K562 (cell line): ENCODE results near the gene ITGAE. TPM values are rescaled to one million over a fixed set of nuclear protein-coding genes. Genes with fewer than 3 reads are reported as not detected.

Source experiments
- ATAC-seq: fragments of 200-7000 bp; cut with Tn5 transposase; 3 replicates; pipeline ENCODE4 v1.9.1; 2020; ENCODE audit warnings: moderate library complexity
- BruUV-seq: library from RNA; stranded (reverse); fragments of 400-500 nt; replicated peaks from 2 replicates; lab custom pipeline; 2021; lab: Mats Ljungman, UMichigan
- CTCF ChIA-PET: fragments of 300-600 bp; formaldehyde crosslinking; extraction: SDS; loops from one replicate; lab custom pipeline; 2021; ENCODE audit warnings: low intra/inter-chr PET ratio; lab: Yijun Ruan, JAX
- POLR2A ChIA-PET: fragments of 300-600, 350-650 bp; sonication (Branson Sonifier 250); formaldehyde crosslinking; extraction: SDS; loops from one replicate; lab custom pipeline; 2021; ENCODE audit warnings: antibody characterized with exemption, inconsistent platforms; lab: Yijun Ruan, JAX
- DNase-seq, 4 experiments: peaks; one replicate each; pipeline versions ENCODE4 v3.0.0 to v3.0.0-alpha.2; 2011 to 2018; ENCODE audit warnings: low spot score in 3 of 4, mixed read lengths in 3 of 4; ENCODE audit errors: extremely low read depth in 1 of 4
- FAIRE-seq: peaks from 2 replicates; lab custom pipeline; 2011; peaks lifted over from hg19 to GRCh38; lab: Jason Lieb, UNC
- H2AFZ ChIP-seq: 2 replicates; pipeline ENCODE4 v1.6.0; 2011; ENCODE audit warnings: low read depth, low read length, control low read depth, inconsistent platforms
- H3K27ac ChIP-seq: fragments of 200-600 bp; 3 replicates; pipeline ENCODE4 v1.8.0; 2011; ENCODE audit warnings: low read depth, mild to moderate bottlenecking, control low read depth, inconsistent platforms, low read length, moderate library complexity, mixed read lengths; ENCODE audit errors: extremely low read depth
- H3K27me3 ChIP-seq, 2 experiments: fragments of 300-600 bp in 1 of 2; 2 replicates in 1 of 2; 3 replicates in 1 of 2; pipeline versions ENCODE4 v1.6.0 to v1.8.0; 2011; ENCODE audit warnings: inconsistent platforms in 2 of 2, low read length in 2 of 2, mild to moderate bottlenecking in 1 of 2, mixed read lengths in 1 of 2, moderate library complexity in 1 of 2; ENCODE audit not compliant: control insufficient read depth in 2 of 2, insufficient read depth in 2 of 2
- H3K36me3 ChIP-seq: fragments of 300-600 bp; 3 replicates; pipeline ENCODE4 v1.8.0; 2011; ENCODE audit warnings: mild to moderate bottlenecking, low read length, inconsistent platforms; ENCODE audit not compliant: control insufficient read depth, insufficient read depth
- H3K4me1 ChIP-seq, 2 experiments: fragments of 200-600 bp in 1 of 2; replicated peaks in 1 of 2; 2 replicates in 1 of 2; 3 replicates in 1 of 2; pipeline versions ENCODE4 v1.5.1 to v1.8.0; 2011; ENCODE audit warnings: inconsistent platforms in 2 of 2, low read length in 2 of 2, mild to moderate bottlenecking in 1 of 2, mixed read lengths in 1 of 2, moderate library complexity in 1 of 2; ENCODE audit not compliant: control insufficient read depth in 2 of 2, insufficient read depth in 2 of 2
- H3K4me2 ChIP-seq: 2 replicates; pipeline ENCODE4 v1.6.1; 2011; ENCODE audit warnings: low read length, control low read depth, inconsistent platforms, mixed read lengths; ENCODE audit not compliant: insufficient read depth
- H3K4me3 ChIP-seq: fragments of 200-600 bp; sonication (generic), shearing (Covaris generic); 2 replicates; pipeline ENCODE4 v1.5.1; 2016; ENCODE audit warnings: control low read depth, inconsistent platforms
- H3K79me2 ChIP-seq: fragments of 200-600 bp; 3 replicates; pipeline ENCODE4 v1.8.0; 2011; ENCODE audit warnings: low read length, inconsistent platforms; ENCODE audit not compliant: control insufficient read depth, insufficient read depth
- H3K9ac ChIP-seq, 2 experiments: 2 replicates each; pipeline versions ENCODE4 v1.6.0 to v1.6.1; 2011; ENCODE audit warnings: low read depth in 2 of 2, low read length in 2 of 2, control low read depth in 1 of 2, inconsistent platforms in 1 of 2, mild to moderate bottlenecking in 1 of 2, mixed read lengths in 1 of 2; ENCODE audit not compliant: insufficient read depth in 1 of 2
- H3K9me1 ChIP-seq: one replicate; pipeline ENCODE4 v1.6.0; 2011; ENCODE audit warnings: inconsistent platforms, mild to moderate bottlenecking, low read length, moderate library complexity; ENCODE audit not compliant: control insufficient read depth, insufficient read depth
- H3K9me3 ChIP-seq: replicated peaks from 2 replicates; pipeline ENCODE4 v1.5.1; 2011; ENCODE audit warnings: low read depth, low read length, inconsistent platforms; ENCODE audit not compliant: control insufficient read depth, insufficient read depth
- H4K20me1 ChIP-seq: replicated peaks from 2 replicates; pipeline ENCODE4 v1.6.1; 2011; ENCODE audit warnings: low read length, inconsistent platforms, mixed read lengths; ENCODE audit not compliant: control insufficient read depth, insufficient read depth
- ARID1B ChIP-seq: fragments of 450-650 bp; IDR thresholded peaks from 2 replicates; pipeline ENCODE4 v1.6.1; 2016; ENCODE audit warnings: antibody characterized with exemption, mild to moderate bottlenecking, inconsistent platforms
- E2F3 ChIP-seq: fragments of 250-450 bp; sonication (Bioruptor Pico); IDR thresholded peaks from 2 replicates; pipeline ENCODE4 v1.4.0; 2020; ENCODE audit warnings: mild to moderate bottlenecking
- EGR1 ChIP-seq: fragments of 450-650 bp; conservative IDR thresholded peaks from 2 replicates; pipeline ENCODE4 v1.6.1; 2017; ENCODE audit warnings: mild to moderate bottlenecking
- FOXJ3 ChIP-seq: sonication (generic); formaldehyde crosslinking; IDR thresholded peaks from 2 replicates; pipeline ENCODE4 v1.4.0; 2020; ENCODE audit warnings: mild to moderate bottlenecking, missing genetic modification reagents
- FUS ChIP-seq: fragments of 200-400 bp; formaldehyde crosslinking; optimal IDR thresholded peaks from 2 replicates; pipeline ENCODE3; 2017; ENCODE audit warnings: low read depth, low read length
- KHSRP ChIP-seq: fragments of 450-650 bp; IDR thresholded peaks from 2 replicates; pipeline ENCODE4 v1.6.1; 2017
- NCOA1 ChIP-seq: fragments of 450-650 bp; IDR thresholded peaks from 2 replicates; pipeline ENCODE4 v1.6.1; 2016; ENCODE audit warnings: low read depth
- NR2C1 ChIP-seq, 2 experiments: fragments of 450-650 bp; IDR thresholded peaks; 2 replicates each; pipeline ENCODE4 v1.6.1; 2017; ENCODE audit warnings: mild to moderate bottlenecking in 2 of 2, antibody characterized with exemption in 1 of 2, inconsistent platforms in 1 of 2, missing compliant biosample characterization in 1 of 2, missing genetic modification characterization in 1 of 2
- RBFOX2 ChIP-seq: fragments of 200-400 bp; formaldehyde crosslinking; IDR thresholded peaks from 2 replicates; pipeline ENCODE4 v1.6.1; 2017; ENCODE audit warnings: low read depth, mild to moderate bottlenecking, low read length, moderate library complexity
- SMARCB1 ChIP-seq: IDR thresholded peaks from 2 replicates; pipeline ENCODE4 v1.6.1; 2011; ENCODE audit warnings: improper control_type of control experiment, low read depth; ENCODE audit not compliant: insufficient read length
- ZNF263 ChIP-seq: sonication (generic); formaldehyde crosslinking; IDR thresholded peaks from 2 replicates; pipeline ENCODE4 v1.8.0; 2022; ENCODE audit warnings: mild to moderate bottlenecking, missing genetic modification reagents, borderline replicate concordance
- WGBS: fragments of 100-300 bp; shearing (Covaris generic); methylation state at CpG from one replicate; pipeline ENCODE4 v1.1.6; 2016; ENCODE audit warnings: low coverage, mixed read lengths; ENCODE audit not compliant: insufficient coverage; ENCODE audit errors: missing lambda C conversion rate; 5-methylcytosine and 5-hydroxymethylcytosine counted together
- in situ Hi-C: fragments of 300-500 bp; cut with MboI; formaldehyde crosslinking; loops from 4 replicates; pipeline ENCODE4 v1.15.0; 2018; ENCODE audit warnings: inconsistent platforms, mixed read lengths
- intact Hi-C: fragments of 100-400 bp; cut with micrococcal nuclease; formaldehyde crosslinking; loops from 2 replicates; pipeline ENCODE4 v1.14.2; 2022
- polyA plus RNA-seq, 8 experiments: library from polyadenylated mRNA; depleted of rRNA in 4 of 8; stranded (reverse) in 5 of 8; unstranded in 3 of 8; fragments of >200 nt; fragmentation: Nextera tagmentation in 2 of 8; fragmentation: Illumina TruSeq in 1 of 8; extraction: Ambion mirVana in 2 of 8; extraction: Trizol in 1 of 8; gene quantifications; 2 replicates each; pipeline versions ENCODE4 v1.2.1 to v1.2.3, GENCODE V29; 2011 to 2014; ENCODE audit warnings: inconsistent platforms in 1 of 8, missing spikeins in 1 of 8
- total RNA-seq, 7 experiments: library from RNA; depleted of rRNA in 6 of 7; stranded (reverse); fragments of >200 nt in 6 of 7; fragmentation: Illumina TruSeq in 2 of 7; extraction: Trizol in 2 of 7; gene quantifications; 2 replicates each; pipeline versions ENCODE4 v1.2.1 to v1.2.3, GENCODE V29; 2011 to 2021; ENCODE audit warnings: low replicate concordance in 1 of 7
- TF ChIP-seq, protein P1 (sequence below): fragments of 450-650 bp; IDR thresholded peaks from 2 replicates; pipeline ENCODE4 v1.6.1; 2016

ITGAE gene
- total and polyA plus RNA-seq, 9 of the 15 experiments (the other 6 are each of a cell fraction or from before 2014, with no cell fraction given), result 14.8 to 160 (median 27.0) TPM

DNA sequence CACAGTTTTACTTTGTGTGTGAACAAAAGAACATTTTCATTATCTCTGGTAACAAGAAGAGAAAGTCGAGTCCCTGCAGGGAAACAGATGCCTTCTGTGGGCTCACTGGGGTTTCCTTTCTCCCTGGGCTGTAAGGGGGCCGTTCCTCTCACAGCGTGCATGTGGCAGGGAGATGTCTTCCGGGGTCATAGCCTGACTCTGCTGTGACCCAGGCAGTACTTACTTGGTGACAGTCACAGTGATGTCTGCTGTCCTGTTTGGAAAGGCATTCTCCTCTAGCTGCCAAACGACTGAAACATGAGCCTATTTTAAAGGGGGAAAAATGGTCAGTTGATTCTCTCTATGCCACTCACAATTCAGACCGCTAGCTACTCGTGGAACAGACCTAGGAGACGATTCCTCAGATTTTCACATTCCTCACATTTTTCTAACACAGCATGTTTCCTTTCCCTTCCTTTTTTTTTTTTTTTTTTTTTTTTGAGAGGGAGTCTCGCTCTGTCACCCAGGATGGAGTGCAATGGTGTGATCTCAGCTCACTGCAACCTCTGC is 70.0 kb downstream of the ITGAE start:
- peaks cover 12% of the 10 kb centered on the region for H3K79me2 ChIP-seq
- no peaks in the 10 kb centered on the region for H3K9me1 ChIP-seq
- H3K4me3 ChIP-seq, result no peak overlapping the region
- H3K27me3 ChIP-seq, result no peaks in the 10 kb centered on the region
- ChIA-PET POLR2A (no interaction called here), CTCF (no interaction called here)
- H3K9me3 ChIP-seq, result no peaks in the 10 kb centered on the region
- H4K20me1 ChIP-seq, result no peaks in the 10 kb centered on the region; the same call in 1 of the 2 replicates
- H3K4me2 ChIP-seq, result no peak overlapping the region
- no peaks in the 10 kb centered on the region; a peak in 2 of 5 replicates for H3K4me1 ChIP-seq
- DNase-seq (no peak), ATAC-seq (no peak), FAIRE-seq (no peak)
- intact Hi-C loops (loop anchor here (10.0 kb wide), 2 partner anchors 174 to 344 kb away; no protein-coding TSS in a partner anchor), in situ Hi-C loops (loop anchor here (5.0 kb wide), 1 partner anchor 49 kb away; no protein-coding TSS in a partner anchor)
- TF ChIP-seq ZNF263 (CRISPR knock-in tag) (no peak), NR2C1 (IDR thresholded peaks at IDR 0.05) (peak; percentile 67), NR2C1 (tag; IDR thresholded peaks at IDR 0.05) (peak; percentile 66)
- BruUV-seq, result no TSS peak
- WGBS, result 24% methylated on average over 5 of the region's 9 CpGs
- H3K9ac ChIP-seq, result no peak overlapping the region
- no peak overlapping the region for H2AFZ ChIP-seq
- H3K27ac ChIP-seq, result no peak overlapping the region
- H3K36me3 ChIP-seq, result peaks cover 16% of the 10 kb centered on the region; the same call in 2 of the 3 replicates

DNA sequence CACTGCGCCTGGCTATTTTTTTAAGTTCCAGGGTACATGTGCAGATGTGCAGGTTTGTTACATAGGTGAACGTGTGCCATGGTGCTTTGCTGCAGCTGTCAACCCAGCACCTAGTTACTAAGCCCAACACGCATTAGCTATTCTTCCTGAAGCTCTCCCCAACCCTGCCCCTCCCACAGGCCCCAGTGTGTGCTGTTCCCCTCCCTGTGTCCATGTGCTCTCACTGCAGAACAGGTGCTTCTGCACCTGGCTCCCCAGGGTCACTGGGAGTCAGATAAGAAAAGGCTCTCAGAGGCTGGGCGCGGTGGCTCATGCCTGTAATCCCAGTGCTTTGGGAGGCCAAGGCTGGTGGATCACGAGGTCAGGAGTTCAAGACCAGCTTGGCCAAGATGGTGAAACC is 71.1 kb downstream of the ITGAE start:
- peaks cover 0 to 6% of the 10 kb centered on the region in 2 experiments; a peak in 3 of 5 replicates for H3K4me1 ChIP-seq
- no peak overlapping the region for H3K4me2 ChIP-seq
- ATAC-seq (no peak), FAIRE-seq (no peak)
- peaks cover 26% of the 10 kb centered on the region for H3K36me3 ChIP-seq
- ChIA-PET CTCF (no interaction called here), POLR2A (interaction anchor here (0.6 to 0.7 kb wide), 2 partner anchors 31 to 1820 kb away, joined by 3 read pairs; no protein-coding TSS in a partner anchor)
- H3K9me1 ChIP-seq, result no peaks in the 10 kb centered on the region
- H4K20me1 ChIP-seq, result no peaks in the 10 kb centered on the region; the same call in 1 of the 2 replicates
- WGBS, result 65% methylated on average over 6 of the region's 6 CpGs
- intact Hi-C loops, result loop anchor here (10.0 kb wide), 2 partner anchors 175 to 345 kb away; no protein-coding TSS in a partner anchor
- no peaks in the 10 kb centered on the region for H3K27me3 ChIP-seq
- no peak overlapping the region for H3K9ac ChIP-seq
- TF ChIP-seq E2F3 (CRISPR knock-in tag) (no peak), EGR1 (no peak), RBFOX2 (no peak), ARID1B (no peak), SMARCB1 (no peak), KHSRP (no peak), NCOA1 (no peak), FUS (no peak), FOXJ3 (no peak)
- TF ChIP-seq, protein P1, sequence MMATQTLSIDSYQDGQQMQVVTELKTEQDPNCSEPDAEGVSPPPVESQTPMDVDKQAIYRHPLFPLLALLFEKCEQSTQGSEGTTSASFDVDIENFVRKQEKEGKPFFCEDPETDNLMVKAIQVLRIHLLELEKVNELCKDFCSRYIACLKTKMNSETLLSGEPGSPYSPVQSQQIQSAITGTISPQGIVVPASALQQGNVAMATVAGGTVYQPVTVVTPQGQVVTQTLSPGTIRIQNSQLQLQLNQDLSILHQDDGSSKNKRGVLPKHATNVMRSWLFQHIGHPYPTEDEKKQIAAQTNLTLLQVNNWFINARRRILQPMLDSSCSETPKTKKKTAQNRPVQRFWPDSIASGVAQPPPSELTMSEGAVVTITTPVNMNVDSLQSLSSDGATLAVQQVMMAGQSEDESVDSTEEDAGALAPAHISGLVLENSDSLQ, result no peak
- TF ChIP-seq, all 486 proteins: peak for 0
- Histone ChIP-seq H3K27ac (no peak overlapping the region), H3K4me3 (no peak overlapping the region), H2AFZ (no peak overlapping the region), H3K9me3 (no peaks in the 10 kb centered on the region), H3K79me2 (peaks cover 23% of the 10 kb centered on the region)
- no TSS peak for BruUV-seq
- in situ Hi-C loops, result loop anchor here (5.0 kb wide), 1 partner anchor 48 kb away; no protein-coding TSS in a partner anchor
- DNase-seq, result no peak
